ENCODE results near the gene NHSL1. TPM values are rescaled to one million over a fixed set of nuclear protein-coding genes. Genes with fewer than 3 reads are reported as not detected.

The NHSL1 gene
- total RNA-seq, 1 donor from 2014 or later: 72.3 TPM

- peak; percentile 47 for DNase-seq (ENCODE audit: low spot score)
- no peak for TF ChIP-seq CTCF (IDR thresholded peaks at IDR 0.05; ENCODE audit: unreplicated experiment)
- H3K36me3 Mint-ChIP-seq (ENCODE audit: low read depth, unreplicated experiment): peaks cover 8% of the 10 kb centered on the region
- peaks cover 8% of the 10 kb centered on the region for H3K27me3 Mint-ChIP-seq (ENCODE audit: unreplicated experiment)
- peak overlapping the region; percentile 61 for H3K4me3 Mint-ChIP-seq (ENCODE audit: unreplicated experiment)
- peak overlapping the region; percentile 97 for H3K27ac Mint-ChIP-seq (ENCODE audit: unreplicated experiment)
- H3K4me1 Mint-ChIP-seq (ENCODE audit: unreplicated experiment): peaks cover 56% of the 10 kb centered on the region
- no peaks in the 10 kb centered on the region for H3K9me3 Mint-ChIP-seq (ENCODE audit: unreplicated experiment)
Observed at GRCh38 chr6:138485586-138486248, 13.6 kb downstream of the NHSL1 start.

- Mint-ChIP-seq H3K27ac (ENCODE audit: unreplicated experiment) (peak overlapping the region; percentile 97), H3K4me1 (ENCODE audit: unreplicated experiment) (peaks cover 55% of the 10 kb centered on the region), H3K27me3 (ENCODE audit: unreplicated experiment) (peaks cover 8% of the 10 kb centered on the region), H3K9me3 (ENCODE audit: unreplicated experiment) (no peaks in the 10 kb centered on the region), H3K4me3 (ENCODE audit: unreplicated experiment) (peak overlapping the region; percentile 58), H3K36me3 (ENCODE audit: low read depth, unreplicated experiment) (peaks cover 8% of the 10 kb centered on the region)
- no peak for DNase-seq (ENCODE audit: low spot score)
- TF ChIP-seq CTCF (IDR thresholded peaks at IDR 0.05; ENCODE audit: unreplicated experiment): no peak
Observed at GRCh38 chr6:138485005-138485545, 14.2 kb downstream of the NHSL1 start.

GRCh38 chr6:138484018-138484731 lies 15.1 kb downstream of the NHSL1 start:
- H3K9me3 Mint-ChIP-seq (ENCODE audit: unreplicated experiment): no peaks in the 10 kb centered on the region
- peak overlapping the region; percentile 97 for H3K27ac Mint-ChIP-seq (ENCODE audit: unreplicated experiment)
- DNase-seq (ENCODE audit: low spot score): no peak
- peaks cover 5% of the 10 kb centered on the region for H3K36me3 Mint-ChIP-seq (ENCODE audit: low read depth, unreplicated experiment)
- peaks cover 51% of the 10 kb centered on the region for H3K4me1 Mint-ChIP-seq (ENCODE audit: unreplicated experiment)
- no peak for TF ChIP-seq CTCF (IDR thresholded peaks at IDR 0.05; ENCODE audit: unreplicated experiment)
- peaks cover 4% of the 10 kb centered on the region for H3K27me3 Mint-ChIP-seq (ENCODE audit: unreplicated experiment)
- H3K4me3 Mint-ChIP-seq (ENCODE audit: unreplicated experiment): no peak overlapping the region

GRCh38 chr6:138482816-138483215 lies 16.5 kb downstream of the NHSL1 start:
- Mint-ChIP-seq H3K4me3 (ENCODE audit: unreplicated experiment) (no peak overlapping the region), H3K4me1 (ENCODE audit: unreplicated experiment) (peaks cover 43% of the 10 kb centered on the region), H3K27ac (ENCODE audit: unreplicated experiment) (no peak overlapping the region), H3K9me3 (ENCODE audit: unreplicated experiment) (no peaks in the 10 kb centered on the region), H3K27me3 (ENCODE audit: unreplicated experiment) (peaks cover 4% of the 10 kb centered on the region), H3K36me3 (ENCODE audit: low read depth, unreplicated experiment) (no peaks in the 10 kb centered on the region)
- DNase-seq (ENCODE audit: low spot score): no peak
- no peak for TF ChIP-seq CTCF (IDR thresholded peaks at IDR 0.05; ENCODE audit: unreplicated experiment)

Data from endothelial cell (in vitro differentiated cells).